ENCODE data around the gene NDUFAF5. TPM values are rescaled to one million over a fixed set of nuclear protein-coding genes. Genes with fewer than 3 reads are reported as not detected.

The NDUFAF5 gene
- total and polyA plus RNA-seq, 2 of the 8 experiments (the other 6 are each of a cell fraction or from before 2014, with no cell fraction given): 11.8 to 32.3 TPM

GRCh38 chr20:13749811-13750210 is 35.0 kb upstream of the NDUFAF5 start:
- H3K79me2 ChIP-seq (ENCODE audit: control insufficient read depth in 1 of 2, insufficient read depth in 2 of 2, low read length in 2 of 2): no peaks in the 10 kb centered on the region
- no peak overlapping the region for H2AFZ ChIP-seq (ENCODE audit: low read length)
- H2BK120ac ChIP-seq (replicated peaks; ENCODE audit: low read depth, low read length): no peak overlapping the region
- H3K4me1 ChIP-seq (replicated peaks in 1 of 4; ENCODE audit: control insufficient read depth in 3 of 4, insufficient read depth in 4 of 4, low read length in 3 of 4): no peaks in the 10 kb centered on the region
- no peak overlapping the region for H2BK5ac ChIP-seq (ENCODE audit: low read depth, low read length)
- H3K4ac ChIP-seq (replicated peaks; ENCODE audit: insufficient read length, low read depth, low read length): no peak overlapping the region
- FAIRE-seq (no peak), DNase-seq (ENCODE audit: low read depth in 1 of 2, low spot score in 2 of 2) (no peak)
- no peaks in the 10 kb centered on the region for H4K20me1 ChIP-seq (replicated peaks in 1 of 2; ENCODE audit: control insufficient read depth in 1 of 2, insufficient read depth in 2 of 2, low read length in 2 of 2)
- no peak overlapping the region for H4K5ac ChIP-seq (ENCODE audit: insufficient read length, low read depth, low read length)
- no peak overlapping the region for H3K9ac ChIP-seq (replicated peaks in 1 of 4; ENCODE audit: extremely low read depth in 1 of 4, low read depth in 3 of 4, low read length in 3 of 4)
- POLR2A ChIA-PET (ENCODE audit: partially characterized antibody): no interaction called here
- TF ChIP-seq JUND (IDR thresholded peaks at IDR 0.05; ENCODE audit: low read length) (no peak), GTF2F1 (IDR thresholded peaks at IDR 0.05; ENCODE audit: borderline replicate concordance, low read depth, low read length) (no peak), RBBP5 (IDR thresholded peaks at IDR 0.05; ENCODE audit: borderline replicate concordance, low read depth, low read length) (no peak), CEBPB (IDR thresholded peaks at IDR 0.05; ENCODE audit: low read depth, low read length) (no peak), SRF (IDR thresholded peaks at IDR 0.05; ENCODE audit: low read depth, low read length) (no peak), CHD2 (IDR thresholded peaks at IDR 0.05; ENCODE audit: low read length) (no peak), SUZ12 (IDR thresholded peaks at IDR 0.05; ENCODE audit: low read length) (no peak), POLR2AphosphoS5 (IDR thresholded peaks at IDR 0.05; ENCODE audit: low read depth, low read length) (no peak), BRCA1 (IDR thresholded peaks at IDR 0.05; ENCODE audit: low read depth, low read length) (no peak), KDM1A (IDR thresholded peaks at IDR 0.05; ENCODE audit: borderline replicate concordance, low read length) (no peak), RXRA (IDR thresholded peaks at IDR 0.05; ENCODE audit: insufficient read depth, low read depth, low read length) (no peak), BCL11A (IDR thresholded peaks at IDR 0.05; ENCODE audit: low read depth in 2 of 2, low read length in 2 of 2) (no peak)
- H3K36me3 ChIP-seq (ENCODE audit: control insufficient read depth in 2 of 4, insufficient read depth in 4 of 4, low read length in 3 of 4): peaks cover 0 to 21% (median 6%) of the 10 kb centered on the region in 4 experiments; a peak in 5 of 8 replicates
- H3K23ac ChIP-seq (ENCODE audit: insufficient read length): no peak overlapping the region
- H3K9me3 ChIP-seq (ENCODE audit: insufficient read depth in 2 of 2, low read depth in 1 of 2, low read length in 1 of 2): no peaks in the 10 kb centered on the region
- H2BK12ac ChIP-seq (ENCODE audit: low read depth, low read length): no peak overlapping the region
- no peak overlapping the region for H3K4me2 ChIP-seq (ENCODE audit: insufficient read depth in 1 of 2, low read depth in 2 of 2, low read length in 2 of 2)
- H2BK15ac ChIP-seq (ENCODE audit: low read length): no peak overlapping the region
- H2AK5ac ChIP-seq (ENCODE audit: low read depth, low read length): no peak overlapping the region
- H3K4me3 ChIP-seq (ENCODE audit: extremely low read depth in 1 of 4, insufficient read depth in 2 of 4, low read depth in 3 of 4, low read length in 4 of 4): no peak overlapping the region
- WGBS, 2 experiments (ENCODE audit: extremely low coverage in 1 of 2, insufficient coverage in 1 of 2, insufficient read length in 1 of 2, insufficient replicate concordance in 2 of 2, low coverage in 1 of 2, low lambda C conversion rate in 2 of 2, missing lambda C conversion rate in 1 of 2): 92% methylated on average over 3 of the region's 3 CpGs; no CpG with 5 or more reads in 1 of the 2 experiments
- no peak overlapping the region for H2BK20ac ChIP-seq (ENCODE audit: low read length)
- H3K79me1 ChIP-seq (ENCODE audit: low read depth, low read length): no peaks in the 10 kb centered on the region
- CTCF ChIA-PET (ENCODE audit: partially characterized antibody): interaction anchor here (0.8 to 1.0 kb wide), 2 partner anchors 12 to 24 kb away, joined by 4 read pairs; no protein-coding TSS in a partner anchor
- H4K91ac ChIP-seq (replicated peaks; ENCODE audit: insufficient read length, low read length): no peak overlapping the region
- no peak overlapping the region for H3K18ac ChIP-seq (ENCODE audit: extremely low read depth, low read length)
- H3K23me2 ChIP-seq (ENCODE audit: low read depth, low read length): no peaks in the 10 kb centered on the region
- no peak overlapping the region for H4K8ac ChIP-seq (ENCODE audit: extremely low read depth, insufficient read depth, low read length)
- no peak overlapping the region for H3K27ac ChIP-seq (ENCODE audit: low read depth, low read length)
- no peak overlapping the region for H3K14ac ChIP-seq (ENCODE audit: insufficient read length)
- H3K56ac ChIP-seq (replicated peaks; ENCODE audit: insufficient read length, low read depth, low read length): no peak overlapping the region
- H3K27me3 ChIP-seq (replicated peaks in 1 of 4; ENCODE audit: control insufficient read depth in 3 of 4, extremely low read depth in 1 of 4, insufficient read depth in 3 of 4, low read length in 3 of 4): no peaks in the 10 kb centered on the region
